HG02970 (cell line): ENCODE measurements around the gene RTL1.

Experiments
- ATAC-seq: cut with Tn5 transposase; IDR thresholded peaks from one replicate; pipeline ENCODE4 v1.9.1; 2021; ENCODE audit warnings: mild to moderate bottlenecking, moderate library complexity, moderate number of reproducible peaks; ENCODE audit not compliant: unreplicated experiment, low FRiP score

Gene RTL1

DNA sequence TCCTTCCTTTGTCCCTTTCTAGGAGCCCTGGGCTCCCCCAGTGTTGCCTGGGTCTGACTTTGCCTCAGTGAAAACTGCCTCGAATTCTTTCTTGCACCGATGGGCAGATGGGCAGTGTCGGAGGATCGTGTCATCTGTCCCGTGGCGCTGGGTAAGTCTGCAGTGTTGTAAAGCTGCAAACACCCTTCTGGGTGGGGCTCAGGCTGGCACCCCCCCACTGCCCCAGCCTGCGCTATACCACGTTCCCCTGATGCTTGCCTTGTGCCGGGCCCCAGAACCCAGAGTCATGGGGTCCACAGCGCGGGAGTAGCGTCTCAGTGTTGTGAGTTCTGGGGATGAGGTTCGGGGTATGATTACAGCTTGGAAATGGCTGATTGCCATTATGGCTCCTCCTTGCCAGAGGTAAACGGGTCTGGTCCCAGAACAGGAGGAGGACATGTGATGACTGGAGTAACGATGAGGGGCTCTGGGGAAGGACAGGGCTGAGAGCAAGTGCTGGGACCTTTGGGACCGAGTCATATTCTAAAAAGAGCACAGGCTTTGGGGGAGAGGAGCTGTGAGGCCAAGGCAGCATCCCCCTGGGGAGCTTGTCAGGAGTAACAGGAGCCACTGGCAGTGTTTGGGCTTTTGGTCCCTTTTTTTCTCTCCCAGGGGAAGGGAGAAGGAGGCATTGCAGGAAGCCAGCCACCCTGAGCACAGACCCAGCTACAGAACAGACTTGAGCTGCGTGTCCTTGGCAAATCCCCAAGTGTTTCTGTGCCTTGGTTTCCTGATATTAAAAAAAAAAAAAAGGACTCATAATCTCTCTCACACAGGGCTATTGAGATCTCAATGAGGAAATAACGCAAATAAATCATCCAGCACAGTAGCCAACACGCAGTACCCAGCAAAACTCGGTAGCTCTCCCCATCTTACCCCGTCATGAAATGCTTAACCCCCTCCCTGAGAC, 4.3 kb downstream of the RTL1 start:
- ATAC-seq, result no peak

DNA sequence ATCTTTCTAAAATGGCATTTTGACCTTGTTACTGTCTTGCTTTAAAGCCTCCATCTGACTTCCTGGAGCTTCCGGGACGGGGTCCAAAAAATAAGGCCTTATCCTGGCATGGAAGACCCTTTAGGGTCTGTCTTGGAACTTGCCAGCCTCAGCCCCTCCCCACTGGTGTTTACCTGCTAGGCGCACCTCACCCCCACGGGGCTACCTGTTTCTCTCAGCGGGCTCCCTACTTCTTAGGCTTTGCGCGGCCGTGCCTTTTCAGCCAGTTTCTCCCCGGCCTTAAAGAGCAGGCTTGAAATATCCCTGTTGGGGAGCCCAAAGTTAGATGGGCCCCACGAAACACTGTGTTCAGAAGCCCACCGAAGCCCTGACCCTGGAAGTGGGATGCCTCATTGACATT, 5.1 kb downstream of the RTL1 start:
- no peak for ATAC-seq

DNA sequence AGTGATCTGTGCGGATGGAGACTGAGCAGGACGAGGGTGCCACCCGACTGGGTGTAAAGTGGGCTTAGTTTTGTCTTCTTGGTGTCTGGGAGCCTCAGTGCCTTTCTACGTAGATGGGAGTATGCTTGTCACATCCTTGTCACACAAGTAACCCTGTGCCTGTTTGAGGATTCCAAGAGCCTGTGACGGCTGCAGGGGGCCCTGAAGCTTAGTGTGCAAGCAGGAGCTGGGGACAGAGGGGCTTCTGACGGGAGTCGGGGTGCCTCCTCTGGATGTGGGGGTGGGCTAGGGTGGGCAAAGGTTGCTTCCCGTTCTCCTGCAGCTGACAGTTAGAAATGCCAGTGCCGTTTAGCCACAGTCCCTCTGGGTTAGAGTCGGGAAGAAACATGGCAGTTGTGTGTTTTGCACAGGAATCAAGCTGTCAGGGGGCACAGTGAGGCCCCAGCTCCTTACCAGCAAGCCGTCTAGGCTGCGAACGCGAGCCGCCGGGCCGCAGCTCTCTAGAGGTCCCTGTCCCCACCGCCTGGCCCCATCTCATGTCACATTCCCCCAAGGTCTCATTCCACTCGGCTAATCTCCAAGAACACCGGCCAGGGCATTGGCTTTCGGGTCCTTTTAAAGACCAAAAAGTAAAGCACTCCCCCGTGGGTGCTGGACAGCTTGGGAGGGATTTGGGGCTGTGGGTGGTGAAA, 7.0 kb downstream of the RTL1 start:
- no peak for ATAC-seq

DNA sequence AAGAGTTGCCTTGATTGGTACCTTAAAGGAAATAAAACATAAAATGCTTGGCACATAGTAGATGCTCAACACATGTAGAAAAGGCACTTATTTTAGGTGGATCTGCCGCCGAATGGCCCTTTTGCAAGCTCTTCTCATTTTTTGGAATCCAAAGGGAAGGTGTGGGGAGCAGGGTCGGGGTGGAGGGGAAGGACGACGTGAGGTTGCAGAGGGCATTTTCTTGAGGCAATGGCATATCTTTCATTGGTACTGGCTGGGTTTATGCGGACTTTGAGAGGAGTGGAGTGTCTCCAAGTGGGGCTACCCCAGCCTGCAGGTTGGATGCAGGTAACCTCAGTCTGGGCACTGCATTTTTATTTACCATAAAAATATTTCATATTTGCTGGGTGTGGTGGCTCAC, 8.1 kb downstream of the RTL1 start:
- ATAC-seq, result no peak

DNA sequence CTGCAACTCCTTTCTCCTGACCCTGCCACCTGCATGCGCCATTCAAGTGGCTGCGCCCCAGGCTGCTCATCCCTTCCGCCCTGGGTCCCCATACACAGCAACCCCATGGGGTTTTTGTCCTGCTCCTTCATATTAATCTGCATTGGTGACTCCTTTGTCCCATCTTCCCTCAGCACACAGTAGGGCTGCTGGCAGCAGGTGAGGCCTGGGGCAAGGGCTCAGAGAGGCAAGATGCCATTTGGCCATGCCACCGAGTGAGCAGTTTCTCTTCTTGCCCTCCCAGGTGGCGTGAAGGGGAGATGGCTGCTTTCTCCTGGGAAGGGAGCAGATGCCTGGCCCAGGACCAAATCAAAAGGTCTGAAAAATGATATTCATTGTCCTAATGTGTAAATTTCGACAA, 9.1 kb downstream of the RTL1 start:
- no peak for ATAC-seq

DNA sequence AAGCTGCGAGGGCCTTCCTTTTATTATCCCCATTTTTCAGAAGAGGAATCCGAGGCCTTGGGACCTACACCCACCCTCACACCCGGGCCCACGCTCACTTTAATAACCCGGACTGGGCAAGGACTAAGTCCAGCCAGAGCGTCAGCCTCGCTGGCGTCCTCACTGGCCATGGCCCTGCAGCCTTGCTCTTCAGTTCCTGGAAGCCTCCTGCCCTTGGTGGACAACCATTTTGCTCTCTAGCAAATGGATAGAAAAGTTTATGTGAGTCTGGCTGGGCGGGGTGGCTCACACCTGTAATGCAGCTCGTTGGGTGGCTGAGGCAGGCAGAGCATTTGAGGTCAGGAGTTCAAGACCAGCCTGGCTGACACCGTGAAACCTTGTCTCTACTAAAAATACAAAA, 9.8 kb downstream of the RTL1 start:
- ATAC-seq, result no peak

DNA sequence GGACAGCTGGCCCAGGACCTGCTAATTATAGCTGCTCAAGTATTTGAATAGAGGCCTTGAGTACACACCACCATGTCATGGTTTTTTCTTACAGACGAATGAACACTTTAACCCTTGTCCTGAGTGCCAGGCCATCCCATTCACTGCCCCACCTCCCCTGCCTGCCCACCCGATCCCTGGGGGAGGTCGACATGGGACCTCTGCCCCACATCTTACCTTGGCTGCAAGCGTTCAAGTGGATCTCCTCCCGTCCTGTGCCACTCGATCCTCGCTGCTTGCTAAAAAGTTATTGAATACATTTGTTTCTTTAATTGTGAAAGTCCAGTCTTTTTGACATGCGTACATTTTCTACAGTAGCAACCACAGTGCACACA, 10.3 kb downstream of the RTL1 start:
- ATAC-seq, result no peak

DNA sequence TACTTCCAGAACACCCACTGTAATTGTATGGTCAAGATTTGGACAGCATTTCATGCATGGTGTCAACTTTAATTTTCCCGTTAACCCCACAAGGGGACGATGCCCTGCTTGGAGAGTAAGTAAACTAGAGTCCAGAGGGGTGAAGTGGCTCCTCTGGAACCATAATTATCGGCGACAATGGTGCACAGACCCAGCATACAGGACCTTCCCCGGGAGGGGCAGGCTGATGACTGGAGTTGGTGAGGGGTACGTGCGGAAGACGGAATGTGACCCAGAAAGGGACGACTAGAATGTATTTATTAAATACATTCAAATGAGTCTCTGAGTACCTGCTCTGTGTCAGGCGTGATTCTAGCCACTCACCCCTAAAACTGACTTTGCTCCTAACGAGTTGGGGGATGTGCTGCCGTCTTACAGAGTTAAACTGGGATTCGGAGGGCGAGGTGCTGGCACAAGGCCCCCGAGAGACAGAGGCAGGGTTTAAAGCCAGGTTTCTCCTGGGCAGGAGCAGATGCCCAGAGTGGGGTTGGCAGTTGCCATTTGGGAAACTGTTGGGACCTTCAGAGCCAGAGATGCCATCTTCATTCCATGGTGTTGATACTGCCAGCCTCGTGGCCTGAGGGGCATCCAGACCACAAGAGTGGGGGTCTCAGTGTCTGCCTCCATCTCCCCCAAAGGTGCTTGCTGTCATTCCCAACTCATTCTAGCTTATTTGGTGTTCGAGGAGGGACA, 10.9 kb downstream of the RTL1 start:
- ATAC-seq, result no peak

DNA sequence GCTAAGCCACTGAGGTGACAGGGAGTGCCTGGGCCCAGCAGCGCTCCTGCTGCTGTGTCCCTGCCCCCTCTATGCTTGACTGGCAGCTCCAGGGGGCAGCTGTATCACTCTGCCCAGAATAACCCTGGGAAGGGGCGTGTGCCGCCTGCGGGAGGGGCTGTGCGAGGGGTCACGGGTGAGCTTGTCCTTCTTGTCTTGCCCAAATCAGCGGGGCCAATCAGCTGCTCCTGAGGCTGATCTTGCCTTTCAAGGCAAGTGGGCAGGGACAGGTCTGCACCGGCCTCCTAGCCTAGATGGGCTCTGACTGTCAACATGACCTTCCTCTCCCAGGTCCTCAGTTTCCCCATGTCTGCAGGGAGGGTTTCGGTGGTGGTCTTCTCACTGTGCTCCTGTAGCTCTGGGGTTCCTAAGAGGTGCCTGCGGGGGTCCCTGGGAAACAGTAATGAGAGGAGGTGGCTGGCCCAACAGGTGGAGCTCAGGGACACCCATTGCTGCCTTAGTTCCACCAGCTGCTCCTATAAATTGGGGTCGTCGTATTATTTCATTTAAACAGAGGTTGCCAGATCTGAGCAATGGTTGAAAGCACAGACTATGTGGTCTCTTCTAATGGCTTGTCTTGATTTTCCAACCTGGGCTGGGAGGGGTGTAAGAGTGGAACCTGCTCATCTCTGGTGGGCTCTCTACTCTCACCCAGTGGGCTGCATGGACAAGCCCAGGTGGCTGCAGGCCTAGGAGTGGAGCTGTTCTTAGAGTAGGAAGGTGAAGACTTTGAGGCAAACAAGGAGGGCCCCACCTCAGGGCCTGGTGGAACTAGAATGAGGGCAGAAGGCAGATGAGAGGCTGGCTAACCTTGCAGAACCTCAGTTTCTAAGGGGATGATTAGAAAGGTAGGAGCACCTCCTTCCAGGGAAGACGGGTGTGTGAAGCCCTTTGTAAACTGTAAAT, 11.7 kb downstream of the RTL1 start:
- ATAC-seq, result no peak

DNA sequence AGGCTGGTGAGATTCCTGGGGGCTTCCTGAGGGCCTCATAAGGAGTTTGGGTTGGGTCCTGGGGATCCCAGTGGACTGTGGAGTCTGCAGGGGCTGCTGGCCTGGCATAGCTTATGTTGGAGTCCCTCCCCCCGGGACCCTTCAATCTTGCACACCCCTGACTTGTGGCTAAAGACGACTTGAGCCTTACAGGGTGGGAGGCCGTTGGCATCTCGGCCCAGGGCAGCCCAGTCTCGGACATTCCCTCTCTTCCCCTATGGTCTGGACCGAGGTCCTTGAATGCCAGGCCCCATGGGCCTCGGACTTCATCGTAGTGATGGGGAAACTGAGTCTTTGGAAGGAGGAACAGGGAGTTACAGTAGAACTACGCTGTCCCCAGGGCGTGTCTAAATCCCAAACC, 12.5 kb downstream of the RTL1 start:
- no peak for ATAC-seq

DNA sequence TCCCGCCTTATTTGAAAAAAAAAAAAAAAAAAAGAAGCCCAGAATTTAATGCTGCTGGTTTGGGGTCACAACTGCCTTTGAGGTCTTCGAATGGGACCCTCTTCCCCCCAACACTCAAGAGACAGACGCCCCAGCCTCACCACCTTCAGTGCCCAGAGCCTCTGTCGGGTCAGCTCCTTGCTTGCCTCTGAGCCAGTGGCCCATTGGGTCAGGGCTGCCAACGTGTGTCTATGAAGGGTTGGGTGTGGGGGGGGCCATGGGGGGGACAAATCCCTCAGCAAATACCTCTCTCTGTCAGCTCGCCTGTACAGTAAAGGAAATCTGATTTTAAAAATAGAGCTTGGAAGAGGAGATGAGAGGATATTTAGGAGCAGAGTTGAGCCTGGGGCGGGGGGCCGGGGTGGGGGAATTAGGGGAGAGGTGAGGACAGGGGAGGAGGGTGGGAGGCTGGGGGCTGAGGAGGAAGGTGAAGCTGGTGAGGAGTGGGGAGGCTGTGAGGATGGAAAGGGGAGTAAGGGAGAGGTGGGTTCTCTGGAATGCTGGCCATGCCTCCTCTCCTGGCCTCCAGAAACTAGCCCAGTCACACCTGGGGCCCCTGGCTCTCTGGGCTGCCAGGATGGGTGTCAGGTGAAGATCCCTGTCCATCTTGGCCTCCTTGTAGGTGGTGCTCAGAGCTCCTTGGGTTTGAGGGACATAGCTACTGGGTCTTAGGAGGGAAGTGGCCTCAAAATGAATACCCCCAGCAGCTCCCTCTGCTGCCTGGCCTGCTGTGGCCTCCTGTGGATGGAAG, 13.3 kb downstream of the RTL1 start:
- ATAC-seq, result no peak

DNA sequence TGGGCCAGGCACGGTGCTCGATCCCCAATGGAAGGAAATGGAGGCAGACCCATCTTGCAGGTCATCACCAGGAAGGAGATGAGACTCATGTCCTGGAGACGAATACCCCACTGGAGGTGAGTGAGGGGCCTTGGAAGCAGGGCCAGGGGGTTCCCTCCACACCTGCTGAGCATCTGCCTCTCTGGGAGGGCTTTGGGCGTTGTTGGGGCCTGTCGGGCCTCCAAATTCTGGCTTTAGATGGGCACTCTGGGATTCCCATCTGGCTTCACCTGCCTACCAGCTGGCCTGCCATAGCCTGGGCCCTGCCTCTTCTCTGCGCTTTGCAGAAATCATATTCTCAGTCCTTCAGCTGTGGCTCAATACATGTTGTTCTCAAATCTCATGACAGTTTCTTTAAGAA, 13.9 kb downstream of the RTL1 start:
- ATAC-seq, result no peak

DNA sequence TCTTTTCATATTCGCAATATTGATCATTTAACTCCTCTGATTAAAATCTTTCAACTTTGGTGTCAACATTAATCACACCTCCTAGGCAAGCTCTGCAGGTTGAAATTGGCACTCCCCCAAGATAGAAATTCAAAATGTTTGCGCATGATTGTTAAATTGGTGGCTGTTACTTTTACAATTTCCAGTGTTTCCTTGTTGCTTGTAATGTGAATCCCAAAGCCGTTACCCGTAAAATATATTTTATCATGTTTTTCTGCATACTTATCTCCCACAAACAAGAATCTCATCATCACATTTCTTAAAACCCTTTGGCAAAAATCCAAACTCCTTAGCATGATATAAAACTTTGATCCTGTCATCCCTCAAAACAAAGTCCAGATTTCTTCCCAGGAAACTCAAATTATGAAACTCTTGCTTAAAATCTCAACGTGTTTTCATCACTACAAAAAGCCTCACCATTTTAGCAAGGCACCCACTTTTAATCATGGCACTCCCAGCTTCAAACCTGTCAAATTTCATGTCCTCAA, 14.7 kb downstream of the RTL1 start:
- ATAC-seq, result no peak

DNA sequence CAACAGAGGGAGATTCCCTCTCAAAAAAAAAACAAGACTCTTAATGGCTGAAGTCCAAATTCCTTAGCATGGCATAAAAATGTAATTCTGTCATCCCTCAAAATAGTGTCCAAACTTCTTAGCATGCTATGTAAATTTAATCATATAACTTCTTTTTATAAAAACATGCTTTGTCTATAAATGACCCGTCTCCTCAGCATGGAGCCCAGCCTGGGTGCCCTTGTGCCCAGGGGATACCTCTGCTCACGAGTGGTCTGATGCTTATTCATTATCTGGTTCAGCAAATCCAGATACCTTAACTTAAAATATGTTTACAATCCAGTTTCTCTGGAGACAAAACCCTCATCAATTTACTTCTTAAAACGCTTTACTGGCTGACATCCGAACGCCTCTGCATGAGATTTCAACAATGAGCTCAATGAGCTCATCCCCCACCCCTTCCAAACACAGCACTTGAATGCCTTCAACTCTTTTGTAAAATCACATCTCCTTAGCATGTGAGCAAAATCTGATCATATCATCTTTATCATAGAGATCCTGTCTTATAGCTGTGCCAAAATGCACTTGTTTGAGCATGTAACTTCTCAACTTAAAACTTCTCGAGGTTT, 15.7 kb downstream of the RTL1 start:
- ATAC-seq, result no peak

DNA sequence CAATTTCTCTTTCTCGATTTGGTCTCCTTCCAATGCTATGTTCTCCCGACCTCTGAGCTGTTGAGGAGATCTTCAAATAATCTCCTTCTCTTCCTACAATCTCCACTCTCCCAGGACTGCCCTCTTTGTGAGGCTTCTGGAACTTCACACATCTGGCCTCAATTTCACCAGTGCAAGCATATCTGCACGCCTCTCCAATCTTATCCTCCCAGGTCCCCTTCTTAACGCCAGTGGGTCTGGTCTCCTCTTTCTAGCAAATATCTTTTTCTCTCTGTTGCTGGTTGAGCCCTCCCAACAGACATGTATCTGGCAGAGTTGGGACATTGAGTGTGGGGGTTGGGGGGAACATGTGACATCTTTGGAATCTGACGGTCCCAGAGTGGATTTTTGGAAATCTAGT, 17.9 kb downstream of the RTL1 start:
- ATAC-seq, result no peak

DNA sequence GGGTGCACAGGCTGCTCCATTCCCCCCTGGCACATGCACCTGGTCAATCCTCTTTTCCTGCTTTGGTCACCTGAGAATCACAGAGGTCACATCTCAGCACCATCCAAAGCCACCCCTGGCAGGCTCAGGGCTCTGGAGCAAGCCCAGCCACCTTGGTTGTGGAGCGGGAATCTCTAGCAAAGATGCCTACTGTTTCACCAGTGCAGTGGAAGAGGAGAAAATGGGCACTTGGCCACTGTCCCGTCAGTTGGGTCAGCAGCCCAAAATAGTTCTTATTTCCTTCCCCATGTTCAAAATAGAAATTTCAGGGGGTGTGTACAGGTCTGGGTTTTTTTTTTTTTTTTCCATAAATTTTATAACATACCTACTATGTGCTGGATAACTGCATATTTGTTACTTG, 18.3 kb downstream of the RTL1 start:
- no peak for ATAC-seq

DNA sequence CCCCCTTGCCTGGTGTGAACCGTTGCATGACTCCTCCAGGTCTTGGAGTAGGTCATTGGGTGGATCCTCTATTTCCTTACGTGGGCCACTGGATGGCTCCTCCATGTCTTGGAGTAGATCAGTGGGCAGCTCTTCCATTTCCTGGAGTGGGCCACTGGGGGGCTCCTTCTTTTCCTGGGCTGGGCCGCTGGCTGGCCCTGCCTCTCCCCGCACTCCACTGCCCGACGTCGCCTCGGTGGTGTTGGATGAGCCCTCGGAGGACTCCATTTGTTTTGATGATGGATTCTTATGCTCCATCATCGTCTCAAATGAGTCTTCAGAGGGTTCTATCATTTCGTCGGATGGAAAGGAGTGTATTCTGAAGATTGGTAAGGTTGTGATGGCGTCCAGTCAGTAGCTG, 19.1 kb downstream of the RTL1 start:
- no peak for ATAC-seq

DNA sequence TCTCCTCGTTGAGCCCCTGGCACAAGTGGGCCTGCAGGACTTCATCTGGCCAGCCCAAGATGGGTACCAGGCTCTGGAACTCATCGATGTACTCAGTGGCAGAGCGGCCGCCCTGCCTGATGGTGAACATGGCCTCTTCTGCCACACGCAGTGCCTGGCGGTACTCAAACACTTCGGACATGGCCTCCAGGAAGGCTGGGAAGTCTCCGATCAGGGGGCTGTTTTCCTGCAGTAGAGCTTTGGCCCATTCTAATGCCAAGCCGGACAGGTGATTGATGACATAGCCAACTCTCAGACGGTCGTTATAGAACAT, 19.8 kb downstream of the RTL1 start:
- no peak for ATAC-seq
